Epidermal melanocyte (primary cell): Measurements from ENCODE around the gene SRMS.
"Not testable (repeated sequence)": the region's sequence is repeated elsewhere in the genome, so short reads cannot be mapped to it uniquely, and the experiment has no call there.

Source experiments
- DNase-seq: peaks from one replicate; pipeline ENCODE4 v3.0.0; 2011; ENCODE audit warnings: low spot score; ENCODE audit not compliant: insufficient read length

Gene SRMS

GRCh38 chr20:63525185-63525584 lies 22.4 kb downstream of the SRMS start:
- DNase-seq: no peak

- no peak for DNase-seq
Measured at GRCh38 chr20:63522981-63523611, 24.5 kb downstream of the SRMS start.

GRCh38 chr20:63522091-63522868 lies 25.3 kb downstream of the SRMS start:
- no peak for DNase-seq

- DNase-seq: peak; percentile 18
Measured at GRCh38 chr20:63521602-63522001, 25.9 kb downstream of the SRMS start.

GRCh38 chr20:63520934-63521601 lies 26.5 kb downstream of the SRMS start:
- DNase-seq: peak; percentile 88

GRCh38 chr20:63520504-63520933 lies 27.0 kb downstream of the SRMS start, which contains the start of gene PPDPF:
Gene PPDPF, plus strand, starts transcription at chr20:63520765. Its CDS starts 544 bp downstream, at chr20:63521309.
- DNase-seq: peak; percentile 97

- DNase-seq: peak; percentile 42
Measured at GRCh38 chr20:63519668-63520503, 27.7 kb downstream of the SRMS start.

GRCh38 chr20:63518946-63519667 lies 28.4 kb downstream of the SRMS start:
- DNase-seq: peak; percentile 4

GRCh38 chr20:63518351-63518861 lies 29.1 kb downstream of the SRMS start:
- peak; percentile 4 for DNase-seq

- DNase-seq: peak; percentile 14
Measured at GRCh38 chr20:63517376-63518309, 29.9 kb downstream of the SRMS start.

GRCh38 chr20:63514520-63514919 lies 33.0 kb downstream of the SRMS start:
- not testable (repeated sequence) for DNase-seq

GRCh38 chr20:63513207-63513606 lies 34.3 kb downstream of the SRMS start:
- DNase-seq: no peak

GRCh38 chr20:63509088-63509564 lies 38.4 kb downstream of the SRMS start:
- no peak for DNase-seq

GRCh38 chr20:63508072-63508768 lies 39.3 kb downstream of the SRMS start:
- DNase-seq: no peak

- DNase-seq: no peak
Measured at GRCh38 chr20:63507083-63507743, 40.3 kb downstream of the SRMS start.

- DNase-seq: no peak
Measured at GRCh38 chr20:63505723-63506122, 41.8 kb downstream of the SRMS start.

GRCh38 chr20:63505281-63505680 lies 42.3 kb downstream of the SRMS start:
- DNase-seq: no peak

- peak; percentile 8 for DNase-seq
Measured at GRCh38 chr20:63504642-63505041, 42.9 kb downstream of the SRMS start.
